Left renal pelvis (tissue), 4 donors: ENCODE results near the gene GNMT. TPM values are rescaled to one million over a fixed set of nuclear protein-coding genes. Genes with fewer than 3 reads are reported as not detected.

ENCODE experiments used
- DNase-seq, 4 donors: peaks; one replicate each; pipeline ENCODE4 v3.0.0-alpha.2; 2013; ENCODE audit warnings: low read depth in 4 of 4, low spot score in 3 of 4
- polyA plus RNA-seq, 4 donors: library from polyadenylated mRNA; unstranded; fragments of 120-200 nt; gene quantifications; one replicate each; pipeline ENCODE4 v1.2.1, GENCODE V29; 2013; ENCODE audit not compliant: insufficient read length in 4 of 4

The GNMT gene
- polyA plus RNA-seq, 4 donors: 0.45 to 2.0 (median 0.64) TPM

- no peak for DNase-seq
These were observed 48.6 kb downstream of the GNMT start for GRCh38 chr6:43009124-43009523.

GRCh38 chr6:43011207-43011606 lies 50.7 kb downstream of the GNMT start:
- no peak for DNase-seq

GRCh38 chr6:43012364-43012763 lies 51.8 kb downstream of the GNMT start:
- no peak for DNase-seq

- DNase-seq: no peak
These were observed 52.7 kb downstream of the GNMT start for GRCh38 chr6:43013097-43013842.

Other genes with a start within 250 kb of the GNMT start
- 1 to 10 TPM; 1.8 to 6.9 (median 3.4) TPM for gene PRPH2, start 238.2 kb upstream of the GNMT start, polyA plus RNA-seq
- gene TBCC, start 214.7 kb upstream of the GNMT start, polyA plus RNA-seq: 10 to 100 TPM; 16.4 to 23.7 (median 21.2) TPM
- 10 to 100 TPM; 15.3 to 16.6 (median 16.4) TPM for gene BICRAL, start 178.7 kb upstream of the GNMT start, polyA plus RNA-seq
- 100 to 1,000 TPM in 2 of 4 donors, 10 to 100 TPM in 2; 90.9 to 128 (median 105) TPM for gene RPL7L1, start 81.1 kb upstream of the GNMT start, polyA plus RNA-seq
- gene PTCRA, start 44.7 kb upstream of the GNMT start, polyA plus RNA-seq: under 1 TPM in 1 of 4 donors, not detected in 3; 0.47 TPM
- gene CNPY3, start 31.3 kb upstream of the GNMT start, polyA plus RNA-seq: 10 to 100 TPM; 52.3 to 64.9 (median 59.1) TPM
- gene PEX6, start 18.4 kb downstream of the GNMT start, polyA plus RNA-seq: 10 to 100 TPM; 15.5 to 27.2 (median 19.1) TPM
- 10 to 100 TPM; 60.3 to 72.1 (median 66.5) TPM for gene PPP2R5D, start 23.8 kb downstream of the GNMT start, polyA plus RNA-seq
- 10 to 100 TPM; 71.0 to 91.9 (median 82.6) TPM for gene MEA1, start 53.2 kb downstream of the GNMT start, polyA plus RNA-seq
- gene KLHDC3, start 53.5 kb downstream of the GNMT start, polyA plus RNA-seq: 100 to 1,000 TPM in 1 of 4 donors, 10 to 100 TPM in 3; 90.6 to 112 (median 95.0) TPM
- 10 to 100 TPM; 37.6 to 64.1 (median 58.5) TPM for gene RRP36, start 60.9 kb downstream of the GNMT start, polyA plus RNA-seq
- gene CUL7, start 93.1 kb downstream of the GNMT start, polyA plus RNA-seq: 10 to 100 TPM; 45.8 to 59.0 (median 48.7) TPM
- gene MRPL2, start 98.7 kb downstream of the GNMT start, polyA plus RNA-seq: 10 to 100 TPM; 38.4 to 78.4 (median 55.1) TPM
- 10 to 100 TPM; 30.6 to 74.2 (median 51.3) TPM for gene KLC4, start 98.9 kb downstream of the GNMT start, polyA plus RNA-seq
- 100 to 1,000 TPM; 228 to 269 (median 239) TPM for gene PTK7, start 115.6 kb downstream of the GNMT start, polyA plus RNA-seq
- 10 to 100 TPM; 26.5 to 38.2 (median 30.9) TPM for gene SRF, start 210.5 kb downstream of the GNMT start, polyA plus RNA-seq
- gene CUL9, start 221.4 kb downstream of the GNMT start, polyA plus RNA-seq: 10 to 100 TPM; 24.7 to 48.7 (median 34.5) TPM